RWPE1 (cell line): ENCODE results near the gene NTM.

ENCODE experiments used
- CTCF ChIA-PET: fragments of 350-600 bp; sonication (Branson Sonifier 250); formaldehyde crosslinking; extraction: SDS; loops from one replicate; lab custom pipeline; 2021; lab: Yijun Ruan, JAX
- POLR2A ChIA-PET: fragments of 400-600 bp; formaldehyde crosslinking; extraction: SDS; loops from one replicate; lab custom pipeline; 2020; ENCODE audit warnings: antibody characterized with exemption; ENCODE audit not compliant: low non-redundant PET; lab: Yijun Ruan, JAX
- DNase-seq: peaks from one replicate; pipeline ENCODE4 v3.0.0; 2012; ENCODE audit warnings: low spot score
- H3K27ac ChIP-seq: fragments of 450-650 bp; 2 replicates; pipeline ENCODE4 v1.5.1; 2017
- TF ChIP-seq, protein P1 (sequence below): fragments of 450-650 bp; conservative IDR thresholded peaks from 2 replicates; pipeline ENCODE4 v1.5.1; 2017; ENCODE audit warnings: low read depth, mild to moderate bottlenecking

The NTM gene

GRCh38 chr11:132237781-132238180, 867.4 kb downstream of the NTM start:
- ChIA-PET CTCF (no interaction called here), POLR2A (no interaction called here)
- H3K27ac ChIP-seq = no peak overlapping the region
- DNase-seq = no peak
- TF ChIP-seq, protein P1, sequence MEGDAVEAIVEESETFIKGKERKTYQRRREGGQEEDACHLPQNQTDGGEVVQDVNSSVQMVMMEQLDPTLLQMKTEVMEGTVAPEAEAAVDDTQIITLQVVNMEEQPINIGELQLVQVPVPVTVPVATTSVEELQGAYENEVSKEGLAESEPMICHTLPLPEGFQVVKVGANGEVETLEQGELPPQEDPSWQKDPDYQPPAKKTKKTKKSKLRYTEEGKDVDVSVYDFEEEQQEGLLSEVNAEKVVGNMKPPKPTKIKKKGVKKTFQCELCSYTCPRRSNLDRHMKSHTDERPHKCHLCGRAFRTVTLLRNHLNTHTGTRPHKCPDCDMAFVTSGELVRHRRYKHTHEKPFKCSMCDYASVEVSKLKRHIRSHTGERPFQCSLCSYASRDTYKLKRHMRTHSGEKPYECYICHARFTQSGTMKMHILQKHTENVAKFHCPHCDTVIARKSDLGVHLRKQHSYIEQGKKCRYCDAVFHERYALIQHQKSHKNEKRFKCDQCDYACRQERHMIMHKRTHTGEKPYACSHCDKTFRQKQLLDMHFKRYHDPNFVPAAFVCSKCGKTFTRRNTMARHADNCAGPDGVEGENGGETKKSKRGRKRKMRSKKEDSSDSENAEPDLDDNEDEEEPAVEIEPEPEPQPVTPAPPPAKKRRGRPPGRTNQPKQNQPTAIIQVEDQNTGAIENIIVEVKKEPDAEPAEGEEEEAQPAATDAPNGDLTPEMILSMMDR = no peak

GRCh38 chr11:132238331-132238866, 868.0 kb downstream of the NTM start:
- POLR2A ChIA-PET = no interaction called here

GRCh38 chr11:132240374-132240773, 870.0 kb downstream of the NTM start:
- TF ChIP-seq, protein P1 = no peak
- DNase-seq = no peak
- ChIA-PET POLR2A (no interaction called here), CTCF (no interaction called here)
- H3K27ac ChIP-seq = no peak overlapping the region

More at GRCh38 chr11:132238331-132238866, 868.0 kb downstream of the NTM start:
- DNase-seq = no peak
- no peak overlapping the region for H3K27ac ChIP-seq
- CTCF ChIA-PET = no interaction called here
- TF ChIP-seq, protein P1 = no peak

DNA sequence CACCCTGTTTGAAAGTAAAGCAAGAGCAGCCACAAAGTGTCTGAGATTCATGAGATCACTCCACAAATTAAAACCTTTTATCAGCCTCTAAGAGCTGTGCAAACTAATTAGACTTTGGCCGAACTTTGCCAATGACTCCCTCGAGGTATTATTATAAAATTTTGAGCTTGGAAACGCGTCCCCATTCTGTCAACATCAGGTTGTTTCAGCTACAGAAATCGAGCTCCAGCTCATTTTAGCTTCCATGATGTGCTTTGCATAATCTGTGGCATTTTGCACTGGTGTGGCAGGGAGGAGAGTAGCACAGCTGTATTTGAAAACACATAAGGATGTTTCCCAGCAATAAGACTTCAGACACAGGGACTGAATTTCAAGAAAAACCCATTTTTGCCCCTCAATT, 872.2 kb downstream of the NTM start:
- ChIA-PET POLR2A (no interaction called here), CTCF (no interaction called here)
- TF ChIP-seq, protein P1 = no peak
- no peak for DNase-seq
- H3K27ac ChIP-seq = no peak overlapping the region

GRCh38 chr11:132244846-132245245, 874.4 kb downstream of the NTM start:
- TF ChIP-seq, protein P1 = no peak
- DNase-seq = no peak
- ChIA-PET POLR2A (no interaction called here), CTCF (no interaction called here)
- H3K27ac ChIP-seq = no peak overlapping the region

- H3K27ac ChIP-seq = no peak overlapping the region
- ChIA-PET POLR2A (no interaction called here), CTCF (no interaction called here)
- DNase-seq = no peak
- TF ChIP-seq, protein P1 = no peak
Observed at GRCh38 chr11:132245403-132246385, 875.3 kb downstream of the NTM start.
